CD4-positive, alpha-beta T cell (primary cell): ENCODE measurements around the gene SIL1. TPM values are rescaled to one million over a fixed set of nuclear protein-coding genes. Genes with fewer than 3 reads are reported as not detected.

Source experiments
- ATAC-seq: fragments of 200-7000 bp; cut with Tn5 transposase; one replicate; pipeline ENCODE4 v1.10.0; 2022; ENCODE audit warnings: mild to moderate bottlenecking; ENCODE audit not compliant: poor library complexity
- CTCF ChIA-PET: fragments of 350-600 bp; sonication (Branson Sonifier 250); formaldehyde crosslinking; loops from one replicate; lab custom pipeline; 2021; ENCODE audit warnings: antibody characterized with exemption, inconsistent platforms; lab: Charles Lee
- POLR2A ChIA-PET: fragments of 350-600 bp; sonication (Branson Sonifier 250); formaldehyde crosslinking; loops from one replicate; lab custom pipeline; 2021; ENCODE audit warnings: antibody characterized with exemption, inconsistent platforms; lab: Charles Lee
- DNase-seq, 14 experiments: peaks; one replicate each; pipeline ENCODE4 v3.0.0-alpha.2; 2013 to 2020; ENCODE audit warnings: mixed read lengths in 2 of 14
- H3K27ac ChIP-seq, 2 donors: one replicate each; pipeline versions ENCODE4 v1.5.1 to v1.7.0; 2013; ENCODE audit warnings: low read length in 2 of 2, low read depth in 1 of 2, mild to moderate bottlenecking in 1 of 2
- H3K27me3 ChIP-seq, 2 experiments: 1 replicate in 1 of 2; 2 replicates in 1 of 2; pipeline versions ENCODE4 v1.6.1 to v1.7.0; 2013; ENCODE audit warnings: low read length in 2 of 2, control low read depth in 1 of 2, mild to moderate bottlenecking in 1 of 2, moderate library complexity in 1 of 2; ENCODE audit not compliant: insufficient read depth in 2 of 2, control insufficient read depth in 1 of 2
- H3K36me3 ChIP-seq: one replicate; pipeline ENCODE4 v1.6.1; 2013; ENCODE audit warnings: low read length, control low read depth; ENCODE audit not compliant: insufficient read depth
- H3K4me1 ChIP-seq: one replicate; pipeline ENCODE4 v1.6.1; 2013; ENCODE audit warnings: low read length, control low read depth; ENCODE audit not compliant: insufficient read depth
- H3K4me3 ChIP-seq: one replicate; pipeline ENCODE4 v1.5.1; 2013; ENCODE audit warnings: mild to moderate bottlenecking, low read length, moderate library complexity
- H3K9me3 ChIP-seq, 2 experiments: 1 replicate in 1 of 2; 2 replicates in 1 of 2; pipeline versions ENCODE4 v1.6.1 to v1.7.0; 2013; ENCODE audit warnings: low read length in 2 of 2, mild to moderate bottlenecking in 2 of 2, control low read depth in 1 of 2, moderate library complexity in 1 of 2; ENCODE audit not compliant: control insufficient read depth in 1 of 2, insufficient read depth in 1 of 2
- H3K27ac Mint-ChIP-seq: one replicate; pipeline ENCODE4 v1.8.0; 2020; ENCODE audit warnings: mixed read lengths
- H3K27me3 Mint-ChIP-seq: one replicate; pipeline ENCODE4 v1.8.0; 2021; ENCODE audit warnings: mixed read lengths
- H3K36me3 Mint-ChIP-seq: one replicate; pipeline ENCODE4 v1.8.0; 2021; ENCODE audit warnings: low read depth, mixed read lengths
- H3K4me1 Mint-ChIP-seq: one replicate; pipeline ENCODE4 v1.8.0; 2021; ENCODE audit warnings: low read depth, mixed read lengths
- H3K4me3 Mint-ChIP-seq: one replicate; pipeline ENCODE4 v1.8.0; 2020; ENCODE audit warnings: mild to moderate bottlenecking, mixed read lengths
- H3K9me3 Mint-ChIP-seq: one replicate; pipeline ENCODE4 v1.8.0; 2020; ENCODE audit warnings: mixed read lengths
- CTCF ChIP-seq: fragments of 200-600 bp; IDR thresholded peaks from one replicate; pipeline ENCODE4 v1.8.0; 2022; ENCODE audit warnings: antibody characterized with exemption, mild to moderate bottlenecking
- intact Hi-C, 2 experiments: fragments of 100-400 bp; cut with DNase I in 1 of 2; cut with micrococcal nuclease in 1 of 2; formaldehyde crosslinking; loops; one replicate each; pipeline versions ENCODE4 v1.15.1 to v1.9.0; 2023 to 2025; cut with DNase I, micrococcal nuclease
- total RNA-seq, 174 experiments: library from RNA in 2 of 174; stranded (reverse) in 2 of 174; gene quantifications; one replicate each; pipeline ENCODE4 v1.2.3 and lab custom pipeline; 2021 to 2026

Gene SIL1
- total RNA-seq, 2 experiments from 2014 or later, result 5.6 to 9.2 TPM

- ATAC-seq (no peak), DNase-seq (no peak)
- no peak for TF ChIP-seq CTCF
- peaks cover 7% of the 10 kb centered on the region for H3K4me1 ChIP-seq
- Mint-ChIP-seq H3K36me3 (no peaks in the 10 kb centered on the region), H3K27me3 (peaks cover 5% of the 10 kb centered on the region), H3K4me3 (no peak overlapping the region), H3K4me1 (peaks cover 6% of the 10 kb centered on the region), H3K9me3 (no peaks in the 10 kb centered on the region), H3K27ac (no peak overlapping the region)
- ChIA-PET POLR2A (no interaction called here), CTCF (no interaction called here)
- no peaks in the 10 kb centered on the region for H3K36me3 ChIP-seq
- intact Hi-C loops, result no loop called here
- H3K27me3 ChIP-seq, result no peaks in the 10 kb centered on the region
- H3K9me3 ChIP-seq, result no peaks in the 10 kb centered on the region
- no peak overlapping the region for H3K4me3 ChIP-seq
- no peak overlapping the region for H3K27ac ChIP-seq
Observed at GRCh38 chr5:139243425-139243970, 45.3 kb upstream of the SIL1 start.

- Mint-ChIP-seq H3K4me1 (peaks cover under 1% of the 10 kb centered on the region), H3K4me3 (no peak overlapping the region), H3K36me3 (no peaks in the 10 kb centered on the region), H3K9me3 (no peaks in the 10 kb centered on the region), H3K27ac (no peak overlapping the region), H3K27me3 (peaks cover 5% of the 10 kb centered on the region)
- Histone ChIP-seq H3K36me3 (no peaks in the 10 kb centered on the region), H3K27ac (no peak overlapping the region), H3K4me3 (no peak overlapping the region), H3K27me3 (no peaks in the 10 kb centered on the region), H3K9me3 (no peaks in the 10 kb centered on the region), H3K4me1 (peaks cover 1% of the 10 kb centered on the region)
- ATAC-seq (no peak), DNase-seq (no peak)
- intact Hi-C loops, result no loop called here
- TF ChIP-seq CTCF, result no peak
- CTCF ChIA-PET, result no interaction called here
- POLR2A ChIA-PET, result no interaction called here
Observed at GRCh38 chr5:139241139-139241538, 43.0 kb upstream of the SIL1 start.

- peaks cover 5% of the 10 kb centered on the region for H3K27me3 Mint-ChIP-seq
- no peak overlapping the region for H3K27ac Mint-ChIP-seq
- no peaks in the 10 kb centered on the region for H3K36me3 Mint-ChIP-seq
- no peaks in the 10 kb centered on the region for H3K9me3 Mint-ChIP-seq
- no peaks in the 10 kb centered on the region for H3K4me1 Mint-ChIP-seq
- Histone ChIP-seq H3K4me3 (no peak overlapping the region), H3K27ac (no peak overlapping the region), H3K27me3 (no peaks in the 10 kb centered on the region), H3K4me1 (no peaks in the 10 kb centered on the region), H3K36me3 (no peaks in the 10 kb centered on the region), H3K9me3 (no peaks in the 10 kb centered on the region)
- no peak overlapping the region for H3K4me3 Mint-ChIP-seq
- ChIA-PET CTCF (no interaction called here), POLR2A (no interaction called here)
- intact Hi-C loops, result no loop called here
- ATAC-seq (no peak), DNase-seq (no peak)
- no peak for TF ChIP-seq CTCF
Observed at GRCh38 chr5:139236479-139236878, 38.3 kb upstream of the SIL1 start.
